ENCODE results near the gene FAM171A2.
"Not testable (repeated sequence)": the region's sequence is repeated elsewhere in the genome, so short reads cannot be mapped to it uniquely, and the experiment has no call there.

FAM171A2 gene

GRCh38 chr17:44383363-44383762 lies 19.7 kb upstream of the FAM171A2 start:
- DNase-seq, result no peak

GRCh38 chr17:44382917-44383316 lies 19.3 kb upstream of the FAM171A2 start:
- no peak for DNase-seq

GRCh38 chr17:44381810-44382305 lies 18.2 kb upstream of the FAM171A2 start:
- DNase-seq, result no peak

- DNase-seq, result no peak
Measured at GRCh38 chr17:44380767-44381166, 17.1 kb upstream of the FAM171A2 start.

- DNase-seq, result no peak
Measured at GRCh38 chr17:44379887-44380286, 16.2 kb upstream of the FAM171A2 start.

GRCh38 chr17:44378171-44378705 lies 14.6 kb upstream of the FAM171A2 start:
- no peak for DNase-seq

- no peak for DNase-seq
Measured at GRCh38 chr17:44376779-44377178, 13.1 kb upstream of the FAM171A2 start.

- no peak for DNase-seq
Measured at GRCh38 chr17:44376124-44376523, 12.5 kb upstream of the FAM171A2 start.

- DNase-seq, result no peak
Measured at GRCh38 chr17:44375196-44376017, 11.8 kb upstream of the FAM171A2 start.

GRCh38 chr17:44374306-44375195 lies 10.9 kb upstream of the FAM171A2 start:
- no peak for DNase-seq

- DNase-seq, result no peak
Measured at GRCh38 chr17:44372036-44372435, 8.4 kb upstream of the FAM171A2 start.

- not testable (repeated sequence) for DNase-seq
Measured at GRCh38 chr17:44369414-44370023, 5.9 kb upstream of the FAM171A2 start.

GRCh38 chr17:44368391-44369243 lies 5.0 kb upstream of the FAM171A2 start:
- DNase-seq, result not testable (repeated sequence)

- no peak for DNase-seq
Measured at GRCh38 chr17:44367231-44367979, 3.8 kb upstream of the FAM171A2 start.

GRCh38 chr17:44365051-44365450 lies 1.4 kb upstream of the FAM171A2 start:
- DNase-seq, result not testable (repeated sequence)

GRCh38 chr17:44362949-44363612 lies 572 bp downstream of the FAM171A2 start:
- DNase-seq, result no peak

- DNase-seq, result no peak
Measured at GRCh38 chr17:44362459-44362948, 1.1 kb downstream of the FAM171A2 start.

GRCh38 chr17:44361292-44362260 lies 2.1 kb downstream of the FAM171A2 start:
- DNase-seq, result no peak

- DNase-seq, result no peak
Measured at GRCh38 chr17:44360826-44361225, 2.8 kb downstream of the FAM171A2 start.
